ENCODE results near the gene ABHD16A.
"Not testable (repeated sequence)": the region's sequence is repeated elsewhere in the genome, so short reads cannot be mapped to it uniquely, and the experiment has no call there.

The ABHD16A gene

GRCh38 chr6:31713991-31714684, 11.0 kb upstream of the ABHD16A start:
- no peak for DNase-seq (ENCODE audit: low spot score)

GRCh38 chr6:31713465-31713864, 10.3 kb upstream of the ABHD16A start:
- DNase-seq (ENCODE audit: low spot score), result no peak

- DNase-seq (ENCODE audit: low spot score), result peak; percentile 47
Observed at GRCh38 chr6:31712296-31712695, 9.2 kb upstream of the ABHD16A start.

- peak; percentile 65 for DNase-seq (ENCODE audit: low spot score)
Observed at GRCh38 chr6:31711233-31711632, 8.1 kb upstream of the ABHD16A start.

DNA sequence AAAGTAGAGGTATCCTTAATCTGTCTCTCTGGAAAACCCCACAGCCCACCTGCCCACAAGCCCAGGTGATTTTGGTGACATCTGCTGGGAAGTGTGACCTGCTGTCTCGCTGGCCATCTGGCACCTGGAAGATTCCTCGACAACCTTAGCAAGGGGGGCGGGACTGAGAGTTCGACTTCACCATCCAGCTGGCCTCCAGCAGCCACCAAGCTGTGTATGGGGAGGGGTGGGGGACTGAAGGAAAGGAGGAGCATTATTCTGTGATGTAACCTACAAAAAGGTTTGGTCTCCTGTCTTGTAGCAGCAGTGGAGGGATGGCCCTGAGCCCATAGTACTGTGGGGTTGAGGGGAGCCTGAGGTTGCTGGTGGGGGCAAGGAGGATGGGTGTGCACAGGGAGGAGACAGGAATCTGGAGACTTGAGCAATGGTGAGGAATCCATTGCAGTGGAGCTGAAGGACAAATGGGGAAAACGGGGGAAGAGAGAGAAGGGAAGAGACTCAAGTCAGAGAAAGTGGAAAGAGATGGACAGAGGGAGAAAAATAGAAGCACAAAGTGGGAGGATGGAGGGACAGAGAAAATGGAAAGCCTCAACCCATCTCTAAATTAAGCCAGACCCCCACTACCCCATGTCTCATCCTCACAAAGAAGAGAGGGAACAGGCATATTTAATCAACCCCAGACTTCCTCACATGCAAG, 7.5 kb upstream of the ABHD16A start:
- DNase-seq (ENCODE audit: low spot score), result no peak

DNA sequence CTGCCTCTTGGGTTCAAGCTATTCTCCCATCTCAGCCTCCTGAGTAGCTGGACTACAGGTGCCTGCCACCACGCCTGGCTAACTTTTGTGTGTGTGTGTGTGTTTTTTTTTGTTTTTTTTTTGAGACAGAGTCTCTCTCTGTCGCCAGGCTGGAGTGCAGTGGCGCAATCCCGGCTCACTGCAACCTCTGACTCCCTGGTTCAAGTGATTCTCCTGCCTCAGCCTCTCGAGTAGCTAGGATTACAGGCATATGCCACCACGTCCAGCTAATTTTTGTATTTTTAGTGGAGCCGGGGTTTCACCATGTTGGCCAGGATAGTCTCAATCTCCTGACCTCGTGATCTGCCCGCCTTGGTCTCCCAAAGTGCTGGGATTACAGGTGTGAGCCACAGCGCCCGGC, 6.0 kb upstream of the ABHD16A start:
- not testable (repeated sequence) for DNase-seq (ENCODE audit: low spot score)

GRCh38 chr6:31708224-31708623, 5.1 kb upstream of the ABHD16A start:
- no peak for DNase-seq (ENCODE audit: low spot score)

DNA sequence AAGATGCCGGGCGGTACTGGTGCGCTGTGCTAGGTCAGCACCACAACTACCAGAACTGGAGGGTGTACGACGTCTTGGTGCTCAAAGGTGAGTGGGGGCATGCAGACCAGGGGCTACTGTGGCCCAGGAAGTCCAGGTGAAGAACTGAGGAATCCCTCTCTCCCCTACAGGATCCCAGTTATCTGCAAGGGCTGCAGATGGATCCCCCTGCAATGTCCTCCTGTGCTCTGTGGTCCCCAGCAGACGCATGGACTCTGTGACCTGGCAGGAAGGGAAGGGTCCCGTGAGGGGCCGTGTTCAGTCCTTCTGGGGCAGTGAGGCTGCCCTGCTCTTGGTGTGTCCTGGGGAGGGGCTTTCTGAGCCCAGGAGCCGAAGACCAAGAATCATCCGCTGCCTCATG, 4.6 kb upstream of the ABHD16A start:
- no peak for DNase-seq (ENCODE audit: low spot score)

GRCh38 chr6:31706599-31706998, 3.5 kb upstream of the ABHD16A start, which contains the start of gene LY6G6F:
Gene LY6G6F (plus strand): TSS chr6:31706866. CDS start chr6:31706907, 41 bp downstream.
- DNase-seq (ENCODE audit: low spot score), result no peak

DNA sequence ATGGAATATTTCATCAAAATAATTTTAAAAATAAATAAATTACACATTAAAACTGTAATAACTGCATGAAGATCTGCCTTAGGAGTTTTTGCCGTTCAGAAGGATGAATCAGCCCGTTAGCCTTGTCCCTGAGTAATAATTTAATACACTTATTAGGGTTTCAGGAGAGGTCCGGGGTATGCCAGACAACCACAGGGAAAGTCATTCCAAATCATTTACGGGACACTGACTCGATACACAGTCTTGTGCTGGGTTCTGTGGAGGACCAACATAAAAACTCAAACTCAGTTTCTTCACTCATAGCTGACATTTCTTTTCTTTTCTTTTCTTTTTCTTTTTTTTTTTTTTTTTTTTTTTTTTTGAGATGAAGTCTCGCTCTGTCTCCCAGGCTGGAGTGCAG, 2.8 kb upstream of the ABHD16A start:
- no peak for DNase-seq (ENCODE audit: low spot score)

DNA sequence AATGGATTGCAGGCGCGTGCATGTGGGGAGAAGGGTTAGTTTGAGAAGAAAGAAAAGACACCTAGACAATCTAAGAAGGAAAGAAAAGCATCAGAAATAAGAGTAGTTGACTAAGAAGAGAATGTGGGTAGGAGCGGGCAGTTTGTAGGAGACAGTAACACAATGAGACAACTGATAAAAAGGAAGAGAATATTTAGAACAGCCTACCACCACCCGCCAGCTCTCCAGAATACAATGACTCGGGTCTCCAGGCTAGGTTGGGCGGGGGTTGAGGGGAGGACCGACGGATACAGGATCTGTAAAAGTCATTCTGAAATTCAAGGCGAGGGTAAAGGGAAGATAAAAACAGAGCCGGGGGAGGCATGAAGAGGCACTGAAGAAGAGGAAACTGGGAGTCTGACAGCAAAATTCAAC, 712 bp downstream of the ABHD16A start:
- no peak for DNase-seq (ENCODE audit: low spot score)

DNA sequence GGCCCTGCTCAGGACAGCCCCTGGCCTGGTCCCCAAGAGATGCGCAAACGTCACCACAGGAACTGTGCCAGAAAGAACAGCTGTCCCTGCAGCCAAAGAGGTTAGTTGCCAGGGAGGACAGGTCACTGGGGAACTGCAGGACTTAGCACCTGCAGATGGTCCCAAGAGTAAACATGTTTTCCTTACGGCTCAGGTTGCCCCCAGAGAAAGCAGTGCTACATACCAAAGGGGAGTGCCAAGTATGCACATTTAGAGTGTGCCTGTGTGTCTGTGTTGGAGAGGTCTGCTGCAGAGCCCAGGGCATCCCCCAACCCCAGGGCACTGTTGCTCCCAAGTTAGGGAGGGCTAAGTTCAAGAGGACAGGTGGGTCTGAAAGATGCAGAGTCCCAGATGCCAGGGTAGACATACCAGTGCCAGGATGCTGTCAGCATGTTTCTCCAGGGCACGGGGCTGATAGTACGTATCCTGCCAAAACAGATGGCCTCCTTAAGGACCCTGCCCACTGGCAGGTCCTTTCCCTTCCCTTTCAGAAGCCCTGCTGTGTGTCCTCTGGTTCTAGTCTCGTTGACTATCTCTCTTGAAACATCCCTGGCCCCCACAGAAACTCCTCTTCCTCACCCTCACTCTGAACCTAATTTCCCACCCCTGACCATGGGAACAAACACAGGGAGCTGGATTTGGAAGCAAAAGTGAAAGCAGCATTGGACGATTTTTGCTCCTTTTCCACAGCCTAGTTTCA, 1.3 kb downstream of the ABHD16A start:
- DNase-seq (ENCODE audit: low spot score), result peak; percentile 74

DNA sequence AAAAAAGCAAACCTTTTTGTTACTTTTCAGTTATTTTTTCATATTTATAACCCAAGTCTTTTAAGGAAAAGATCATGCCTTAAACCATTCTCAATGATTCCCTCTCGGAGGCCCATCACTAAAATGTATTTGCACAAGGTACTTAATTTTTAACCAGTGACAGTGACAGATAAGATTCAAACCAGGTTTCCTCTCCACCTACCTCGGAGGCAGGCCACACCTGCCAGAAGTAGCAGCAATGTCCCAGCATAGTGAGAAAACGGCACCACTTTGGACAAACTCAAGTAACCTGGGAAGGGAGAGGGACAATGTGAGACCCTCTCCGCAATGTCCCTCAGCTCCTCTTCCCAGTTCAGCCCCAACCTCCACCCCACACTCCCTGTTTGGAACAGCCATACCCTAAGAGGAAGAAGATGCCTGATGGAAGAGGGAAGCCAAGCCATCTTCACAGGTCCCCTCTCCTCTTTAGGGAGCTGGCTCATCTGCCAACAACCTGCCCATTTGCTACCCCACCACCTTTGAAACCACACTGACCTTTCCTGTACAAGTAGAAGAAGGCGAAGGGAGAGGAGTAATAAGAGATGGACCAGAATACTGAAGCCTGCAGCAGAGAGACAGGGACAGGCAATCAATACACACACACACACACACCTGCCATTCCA, 2.3 kb downstream of the ABHD16A start:
- DNase-seq (ENCODE audit: low spot score), result no peak

GRCh38 chr6:31697555-31697954, 5.6 kb downstream of the ABHD16A start:
- DNase-seq (ENCODE audit: low spot score), result no peak

DNA sequence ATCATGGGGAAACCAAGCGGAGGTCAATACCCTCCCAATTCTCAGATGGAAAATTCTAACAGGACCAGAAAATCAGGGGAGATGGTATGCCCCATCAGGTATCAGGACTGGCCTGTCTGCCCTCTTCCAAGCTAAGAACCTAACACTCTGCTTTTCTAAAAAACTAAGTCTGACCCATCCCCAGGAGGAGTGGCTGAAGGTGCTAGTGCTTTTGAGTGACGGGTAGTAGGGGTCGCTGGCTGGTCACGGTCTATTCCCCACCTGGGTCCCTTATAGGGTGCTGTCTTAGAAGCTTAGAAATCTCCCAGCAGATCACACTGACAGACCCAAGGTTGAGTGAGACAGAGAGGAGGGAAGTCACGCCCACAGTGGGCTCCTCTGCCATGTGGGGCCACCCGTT, 9.6 kb downstream of the ABHD16A start:
- no peak for DNase-seq (ENCODE audit: low spot score)

GRCh38 chr6:31692886-31693285, 10.2 kb downstream of the ABHD16A start:
- DNase-seq (ENCODE audit: low spot score), result no peak

DNA sequence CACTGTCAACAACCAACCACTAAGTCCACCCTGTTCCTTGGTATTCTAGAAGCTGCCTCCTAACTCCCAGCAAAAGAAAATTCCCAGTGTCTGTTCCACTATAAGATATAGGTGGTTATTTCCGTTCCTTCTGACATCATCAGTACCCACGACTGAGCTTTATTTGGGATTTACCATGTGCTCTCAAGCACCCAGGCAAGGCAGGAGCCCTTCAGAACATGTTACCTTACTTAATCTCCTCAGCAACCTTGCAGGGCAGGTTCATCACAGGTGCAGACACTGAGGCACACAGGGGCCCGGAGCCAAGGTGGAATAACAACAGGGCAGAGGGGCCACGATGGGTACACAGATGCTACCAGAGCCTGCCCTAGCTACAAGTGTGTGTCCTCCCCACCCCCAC, 10.8 kb downstream of the ABHD16A start:
- no peak for DNase-seq (ENCODE audit: low spot score)

DNA sequence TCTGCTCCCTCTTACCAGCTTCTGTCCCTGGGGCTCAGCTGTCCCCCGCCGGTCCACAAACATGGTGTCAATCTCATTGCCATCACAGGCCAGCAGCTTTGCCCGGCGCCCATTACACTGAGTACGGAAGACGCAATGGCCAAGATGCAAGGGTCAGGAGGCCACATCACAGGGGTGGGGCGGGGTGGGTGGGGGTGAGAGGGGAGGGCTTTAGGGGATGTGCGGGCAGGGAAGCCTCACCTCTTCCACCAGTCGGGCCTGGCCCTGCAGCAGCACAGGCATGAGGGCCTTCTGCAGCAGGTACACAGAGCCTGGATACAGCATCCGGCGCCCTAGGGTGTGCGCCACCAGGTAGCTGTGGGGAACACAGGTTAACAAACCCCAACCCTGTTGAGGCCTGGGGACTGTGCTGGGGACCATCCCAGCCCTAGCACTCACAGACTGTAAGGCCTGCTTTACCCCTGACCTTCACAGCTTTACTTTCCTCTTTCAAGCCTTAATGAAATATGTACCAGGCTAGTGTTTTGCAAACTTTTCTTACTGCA, 11.5 kb downstream of the ABHD16A start:
- no peak for DNase-seq (ENCODE audit: low spot score)

DNA sequence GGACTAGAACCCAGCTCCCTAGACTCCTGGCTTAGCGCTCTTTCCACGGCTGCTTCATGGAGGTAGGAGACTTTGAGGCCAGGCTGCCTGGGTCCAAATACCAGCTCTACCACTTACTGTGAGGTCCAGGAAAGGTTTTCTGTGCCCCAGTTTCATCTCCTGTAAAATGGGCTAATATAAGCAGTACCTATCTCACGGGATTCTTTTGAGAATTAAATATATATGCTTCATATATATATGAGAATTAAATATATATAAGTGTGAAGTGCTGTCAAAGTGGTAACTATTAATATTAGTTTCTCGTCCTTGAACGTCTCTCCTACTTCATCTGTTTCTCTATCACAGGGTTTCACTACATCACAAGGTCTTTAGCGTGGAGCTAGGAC, 12.1 kb downstream of the ABHD16A start:
- DNase-seq (ENCODE audit: low spot score), result no peak

GRCh38 chr6:31690231-31691077, 12.7 kb downstream of the ABHD16A start:
- peak; percentile 31 for DNase-seq (ENCODE audit: low spot score)
